ENCODE measurements around the gene UGT1A6. TPM values are rescaled to one million over a fixed set of nuclear protein-coding genes. Genes with fewer than 3 reads are reported as not detected.
A peak's percentile ranks its signal among the peaks of the same experiment; 100 is the strongest.

UGT1A6 gene
- total RNA-seq, 1 experiment from 2014 or later, result 549 TPM

DNA sequence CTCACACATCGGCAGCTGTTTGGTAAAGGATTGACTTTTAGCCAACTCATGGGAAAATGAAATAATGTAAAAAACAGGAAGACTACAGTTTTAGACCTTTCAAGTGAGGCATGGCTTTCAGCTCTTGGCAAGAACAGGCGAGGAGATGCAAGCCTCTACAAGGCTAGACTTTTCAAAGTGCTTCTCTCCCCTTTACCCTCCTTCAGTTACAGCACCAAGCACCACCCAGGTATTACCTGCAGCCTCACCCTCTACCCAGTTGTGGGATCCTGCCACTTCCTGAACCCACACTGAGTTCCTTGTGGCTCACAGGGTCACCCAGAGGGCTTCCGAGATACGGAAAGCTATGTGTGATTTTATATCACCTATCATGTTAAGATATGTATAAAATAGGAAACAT, 41.7 kb upstream of the UGT1A6 start:
- peaks cover 24% of the 10 kb centered on the region for H3F3A ChIP-seq (ENCODE audit: insufficient read depth, low read depth)
- peak overlapping the region; percentile 28 for H2AFZ ChIP-seq
- no peaks in the 10 kb centered on the region for H3K79me2 ChIP-seq (ENCODE audit: low read depth)
- intact Hi-C loops (cut with micrococcal nuclease; ENCODE audit: unreplicated experiment), result no loop called here
- TF ChIP-seq, protein P1, sequence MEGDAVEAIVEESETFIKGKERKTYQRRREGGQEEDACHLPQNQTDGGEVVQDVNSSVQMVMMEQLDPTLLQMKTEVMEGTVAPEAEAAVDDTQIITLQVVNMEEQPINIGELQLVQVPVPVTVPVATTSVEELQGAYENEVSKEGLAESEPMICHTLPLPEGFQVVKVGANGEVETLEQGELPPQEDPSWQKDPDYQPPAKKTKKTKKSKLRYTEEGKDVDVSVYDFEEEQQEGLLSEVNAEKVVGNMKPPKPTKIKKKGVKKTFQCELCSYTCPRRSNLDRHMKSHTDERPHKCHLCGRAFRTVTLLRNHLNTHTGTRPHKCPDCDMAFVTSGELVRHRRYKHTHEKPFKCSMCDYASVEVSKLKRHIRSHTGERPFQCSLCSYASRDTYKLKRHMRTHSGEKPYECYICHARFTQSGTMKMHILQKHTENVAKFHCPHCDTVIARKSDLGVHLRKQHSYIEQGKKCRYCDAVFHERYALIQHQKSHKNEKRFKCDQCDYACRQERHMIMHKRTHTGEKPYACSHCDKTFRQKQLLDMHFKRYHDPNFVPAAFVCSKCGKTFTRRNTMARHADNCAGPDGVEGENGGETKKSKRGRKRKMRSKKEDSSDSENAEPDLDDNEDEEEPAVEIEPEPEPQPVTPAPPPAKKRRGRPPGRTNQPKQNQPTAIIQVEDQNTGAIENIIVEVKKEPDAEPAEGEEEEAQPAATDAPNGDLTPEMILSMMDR (conservative IDR thresholded peaks at IDR 0.05), result no peak
- no peak for TF ChIP-seq EZH2 (IDR thresholded peaks at IDR 0.05; ENCODE audit: low read depth)
- CTCF ChIA-PET, result interaction anchor here (0.6 kb wide), 1 partner anchor 44 kb away, joined by 3 read pairs; no protein-coding TSS in a partner anchor
- H3K27me3 ChIP-seq (ENCODE audit: insufficient read depth, low read depth), result no peaks in the 10 kb centered on the region
- H3K4me3 ChIP-seq, result peak overlapping the region; percentile 7; the same call in 1 of the 2 replicates
- DNase-seq, result peak; percentile 52 to 89
- POLR2A ChIA-PET (ENCODE audit: unreplicated experiment), result no interaction called here
- no TSS peak for BruUV-seq (replicated peaks)
- H3K9me2 ChIP-seq (ENCODE audit: insufficient read depth), result no peaks in the 10 kb centered on the region
- H4K20me1 ChIP-seq (ENCODE audit: insufficient read depth), result no peaks in the 10 kb centered on the region
- peaks cover 14% of the 10 kb centered on the region for H3K9me3 ChIP-seq (ENCODE audit: insufficient read depth, low read depth)
- no peaks in the 10 kb centered on the region for H3K36me3 ChIP-seq (ENCODE audit: low read depth)
- peak overlapping the region; percentile 58 for H3K4me2 ChIP-seq
- H3K27ac ChIP-seq, result peak overlapping the region; percentile 75
- H3K4me1 ChIP-seq (replicated peaks; ENCODE audit: insufficient read depth), result peaks cover 47% of the 10 kb centered on the region

DNA sequence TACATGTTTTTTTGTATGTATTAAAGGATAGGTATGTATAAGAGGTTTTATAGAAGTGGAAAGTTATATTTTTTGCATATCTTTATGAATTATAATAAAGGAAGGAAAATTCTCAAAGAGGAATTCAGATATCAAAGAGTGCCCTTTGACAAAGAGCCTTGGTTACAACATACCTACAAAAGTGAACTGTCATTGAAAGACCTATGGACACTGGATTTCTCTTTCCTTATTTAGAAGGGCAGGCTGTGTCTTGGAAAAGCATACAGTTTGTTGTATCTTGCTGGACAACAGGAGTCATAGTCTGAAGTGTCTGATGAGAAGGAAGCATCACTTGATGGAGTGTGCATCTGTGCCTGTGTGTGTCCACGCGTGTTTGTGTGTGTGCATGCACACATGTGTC, 41.3 kb upstream of the UGT1A6 start:
- ChIA-PET CTCF (interaction anchor here (0.6 kb wide), 1 partner anchor 44 kb away, joined by 3 read pairs; no protein-coding TSS in a partner anchor), POLR2A (ENCODE audit: unreplicated experiment) (no interaction called here)

GRCh38 chr2:233654501-233654900, 38.2 kb upstream of the UGT1A6 start:
- no TSS peak for BruUV-seq (replicated peaks)
- Histone ChIP-seq H3K4me1 (replicated peaks; ENCODE audit: insufficient read depth) (peaks cover 45% of the 10 kb centered on the region), H3F3A (ENCODE audit: insufficient read depth, low read depth) (peaks cover 24% of the 10 kb centered on the region), H3K9me2 (ENCODE audit: insufficient read depth) (no peaks in the 10 kb centered on the region), H3K27ac (no peak overlapping the region), H3K27me3 (ENCODE audit: insufficient read depth, low read depth) (no peaks in the 10 kb centered on the region), H3K9me3 (ENCODE audit: insufficient read depth, low read depth) (no peaks in the 10 kb centered on the region; the same call in 1 of the 2 replicates), H2AFZ (no peak overlapping the region), H3K4me2 (no peak overlapping the region), H3K79me2 (ENCODE audit: low read depth) (no peaks in the 10 kb centered on the region), H4K20me1 (ENCODE audit: insufficient read depth) (no peaks in the 10 kb centered on the region), H3K4me3 (no peak overlapping the region), H3K36me3 (ENCODE audit: low read depth) (no peaks in the 10 kb centered on the region)
- no peak for DNase-seq
- CTCF ChIA-PET, result no interaction called here
- intact Hi-C loops (cut with micrococcal nuclease; ENCODE audit: unreplicated experiment), result no loop called here
- POLR2A ChIA-PET (ENCODE audit: unreplicated experiment), result no interaction called here
- TF ChIP-seq, protein P1 (conservative IDR thresholded peaks at IDR 0.05), result no peak
- no peak for TF ChIP-seq EZH2 (IDR thresholded peaks at IDR 0.05; ENCODE audit: low read depth)

More for the DNA sequence above, 41.3 kb upstream of the UGT1A6 start:
- peaks cover 24% of the 10 kb centered on the region for H3F3A ChIP-seq (ENCODE audit: insufficient read depth, low read depth)
- H3K4me3 ChIP-seq, result peak overlapping the region; percentile 7; the same call in 1 of the 2 replicates
- H4K20me1 ChIP-seq (ENCODE audit: insufficient read depth), result no peaks in the 10 kb centered on the region
- H3K9me3 ChIP-seq (ENCODE audit: insufficient read depth, low read depth), result peaks cover 9% of the 10 kb centered on the region; the same call in 1 of the 2 replicates
- no peaks in the 10 kb centered on the region for H3K27me3 ChIP-seq (ENCODE audit: insufficient read depth, low read depth)
- H3K36me3 ChIP-seq (ENCODE audit: low read depth), result no peaks in the 10 kb centered on the region
- no TSS peak for BruUV-seq (replicated peaks)
- H3K79me2 ChIP-seq (ENCODE audit: low read depth), result no peaks in the 10 kb centered on the region
- peak in 1 of 2 experiments; percentile 64 for DNase-seq
- peaks cover 47% of the 10 kb centered on the region for H3K4me1 ChIP-seq (replicated peaks; ENCODE audit: insufficient read depth)
- intact Hi-C loops (cut with micrococcal nuclease; ENCODE audit: unreplicated experiment), result no loop called here
- no peaks in the 10 kb centered on the region for H3K9me2 ChIP-seq (ENCODE audit: insufficient read depth)
- TF ChIP-seq EZH2 (IDR thresholded peaks at IDR 0.05; ENCODE audit: low read depth), result no peak
- TF ChIP-seq, protein P1 (conservative IDR thresholded peaks at IDR 0.05), result no peak
- peak overlapping the region; percentile 58 for H3K4me2 ChIP-seq
- H2AFZ ChIP-seq, result peak overlapping the region; percentile 28; the same call in 1 of the 2 replicates
- peak overlapping the region; percentile 75 for H3K27ac ChIP-seq
